K562 (cell line): Measurements from ENCODE around the gene MYB. TPM values are rescaled to one million over a fixed set of nuclear protein-coding genes. Genes with fewer than 3 reads are reported as not detected.

Experiments
- ARID1B ChIP-seq: fragments of 450-650 bp; IDR thresholded peaks from 2 replicates; pipeline ENCODE4 v1.6.1; 2016; ENCODE audit warnings: antibody characterized with exemption, mild to moderate bottlenecking, inconsistent platforms
- CEBPG ChIP-seq, 3 experiments: fragments of 200-800 bp in 1 of 3; sonication (Bioruptor generic) in 1 of 3; sonication (generic) in 1 of 3; formaldehyde crosslinking in 1 of 3; IDR thresholded peaks in 2 of 3; conservative IDR thresholded peaks in 1 of 3; 2 replicates each; pipeline versions ENCODE4 v1.6.1 to v1.8.0; 2016 to 2022; ENCODE audit warnings: missing compliant biosample characterization in 2 of 3, missing genetic modification characterization in 2 of 3, mild to moderate bottlenecking in 1 of 3, missing genetic modification reagents in 1 of 3
- FIP1L1 ChIP-seq: fragments of 200-400 bp; formaldehyde crosslinking; IDR thresholded peaks from 2 replicates; pipeline ENCODE4 v1.6.1; 2018; ENCODE audit warnings: mild to moderate bottlenecking, low read depth, low read length; ENCODE audit not compliant: poor library complexity, severe bottlenecking
- FUS ChIP-seq: fragments of 200-400 bp; formaldehyde crosslinking; optimal IDR thresholded peaks from 2 replicates; pipeline ENCODE3; 2017; ENCODE audit warnings: low read depth, low read length
- IFI16 ChIP-seq: fragments of 250-450 bp; sonication (Bioruptor Pico); IDR thresholded peaks from 2 replicates; pipeline ENCODE4 v2.1.2; 2022; ENCODE audit warnings: mild to moderate bottlenecking, inconsistent platforms
- KLF10 ChIP-seq: fragments of 250-450 bp; sonication (Bioruptor Pico); IDR thresholded peaks from 2 replicates; pipeline ENCODE4 v1.6.1; 2021; ENCODE audit warnings: matching md5 sums
- LEF1 ChIP-seq: fragments of 450-650 bp; IDR thresholded peaks from 2 replicates; pipeline ENCODE4 v1.6.1; 2016; ENCODE audit warnings: mild to moderate bottlenecking
- MEIS2 ChIP-seq: fragments of 450-650 bp; IDR thresholded peaks from 2 replicates; pipeline ENCODE4 v1.6.1; 2014; ENCODE audit warnings: mild to moderate bottlenecking; ENCODE audit not compliant: partially characterized antibody
- MTA1 ChIP-seq: fragments of 450-650 bp; IDR thresholded peaks from 2 replicates; pipeline ENCODE4 v1.6.1; 2017; ENCODE audit warnings: borderline replicate concordance
- MXD1 ChIP-seq: fragments of 250-450 bp; sonication (Bioruptor Pico); IDR thresholded peaks from 2 replicates; pipeline ENCODE4 v1.8.0; 2021; ENCODE audit warnings: borderline replicate concordance, mild to moderate bottlenecking, moderate library complexity; ENCODE audit not compliant: poor library complexity, severe bottlenecking
- NFRKB ChIP-seq: fragments of 450-650 bp; IDR thresholded peaks from 2 replicates; pipeline ENCODE4 v1.6.1; 2016; ENCODE audit warnings: low read depth
- PYGO2 ChIP-seq: fragments of 450-650 bp; IDR thresholded peaks from 2 replicates; pipeline ENCODE4 v1.6.1; 2016; ENCODE audit warnings: mild to moderate bottlenecking, missing genetic modification characterization, moderate library complexity, missing compliant biosample characterization
- RBBP5 ChIP-seq: fragments of 200-600 bp; sonication (generic); IDR thresholded peaks from 2 replicates; pipeline ENCODE4 v1.6.1; 2012; ENCODE audit warnings: borderline replicate concordance, mild to moderate bottlenecking, low read length, control low read depth, inconsistent platforms; ENCODE audit not compliant: insufficient read depth, poor library complexity, severe bottlenecking
- RCOR1 ChIP-seq, 2 experiments: IDR thresholded peaks; 2 replicates each; pipeline ENCODE4 v1.6.1; 2012; ENCODE audit warnings: low read depth in 2 of 2, low read length in 2 of 2, borderline replicate concordance in 1 of 2, improper control_type of control experiment in 1 of 2
- RFX1 ChIP-seq: fragments of 450-650 bp; IDR thresholded peaks from 2 replicates; pipeline ENCODE4 v1.6.1; 2016; ENCODE audit warnings: mild to moderate bottlenecking, moderate library complexity
- ZBED1 ChIP-seq: IDR thresholded peaks from 2 replicates; pipeline ENCODE4 v1.6.1; 2014
- ZBTB2 ChIP-seq: fragments of 450-650 bp; IDR thresholded peaks from 2 replicates; pipeline ENCODE4 v1.6.1; 2016; ENCODE audit warnings: antibody characterized with exemption
- ZBTB34 ChIP-seq: fragments of 250-450 bp; sonication (Bioruptor Pico); IDR thresholded peaks from 2 replicates; pipeline ENCODE4 v1.8.0; 2021; ENCODE audit warnings: mild to moderate bottlenecking, moderate library complexity
- ZFP1 ChIP-seq: fragments of 450-650 bp; formaldehyde crosslinking; IDR thresholded peaks from 2 replicates; pipeline ENCODE4 v1.4.0; 2020; ENCODE audit warnings: mild to moderate bottlenecking, mixed read lengths
- ZHX1 ChIP-seq: fragments of 150-350 bp; conservative IDR thresholded peaks from 2 replicates; pipeline ENCODE4 v1.6.1; 2014; ENCODE audit warnings: low read length
- ZNF212 ChIP-seq: fragments of 450-650 bp; formaldehyde crosslinking; IDR thresholded peaks from 2 replicates; pipeline ENCODE4 v1.4.0; 2020; ENCODE audit warnings: mild to moderate bottlenecking
- ZNF217 ChIP-seq: sonication (generic); formaldehyde crosslinking; IDR thresholded peaks from 2 replicates; pipeline ENCODE4 v1.8.0; 2022; ENCODE audit warnings: mild to moderate bottlenecking, missing genetic modification reagents
- polyA plus RNA-seq, 8 experiments: library from polyadenylated mRNA; depleted of rRNA in 4 of 8; stranded (reverse) in 5 of 8; unstranded in 3 of 8; fragments of >200 nt; fragmentation: Nextera tagmentation in 2 of 8; fragmentation: Illumina TruSeq in 1 of 8; extraction: Ambion mirVana in 2 of 8; extraction: Trizol in 1 of 8; gene quantifications; 2 replicates each; pipeline versions ENCODE4 v1.2.1 to v1.2.3, GENCODE V29; 2011 to 2014; ENCODE audit warnings: inconsistent platforms in 1 of 8, missing spikeins in 1 of 8
- total RNA-seq, 7 experiments: library from RNA; depleted of rRNA in 6 of 7; stranded (reverse); fragments of >200 nt in 6 of 7; fragmentation: Illumina TruSeq in 2 of 7; extraction: Trizol in 2 of 7; gene quantifications; 2 replicates each; pipeline versions ENCODE4 v1.2.1 to v1.2.3, GENCODE V29; 2011 to 2021; ENCODE audit warnings: low replicate concordance in 1 of 7

MYB gene
- total and polyA plus RNA-seq, 9 of the 15 experiments (the other 6 are each of a cell fraction or from before 2014, with no cell fraction given), result 35.8 to 218 (median 140) TPM

DNA sequence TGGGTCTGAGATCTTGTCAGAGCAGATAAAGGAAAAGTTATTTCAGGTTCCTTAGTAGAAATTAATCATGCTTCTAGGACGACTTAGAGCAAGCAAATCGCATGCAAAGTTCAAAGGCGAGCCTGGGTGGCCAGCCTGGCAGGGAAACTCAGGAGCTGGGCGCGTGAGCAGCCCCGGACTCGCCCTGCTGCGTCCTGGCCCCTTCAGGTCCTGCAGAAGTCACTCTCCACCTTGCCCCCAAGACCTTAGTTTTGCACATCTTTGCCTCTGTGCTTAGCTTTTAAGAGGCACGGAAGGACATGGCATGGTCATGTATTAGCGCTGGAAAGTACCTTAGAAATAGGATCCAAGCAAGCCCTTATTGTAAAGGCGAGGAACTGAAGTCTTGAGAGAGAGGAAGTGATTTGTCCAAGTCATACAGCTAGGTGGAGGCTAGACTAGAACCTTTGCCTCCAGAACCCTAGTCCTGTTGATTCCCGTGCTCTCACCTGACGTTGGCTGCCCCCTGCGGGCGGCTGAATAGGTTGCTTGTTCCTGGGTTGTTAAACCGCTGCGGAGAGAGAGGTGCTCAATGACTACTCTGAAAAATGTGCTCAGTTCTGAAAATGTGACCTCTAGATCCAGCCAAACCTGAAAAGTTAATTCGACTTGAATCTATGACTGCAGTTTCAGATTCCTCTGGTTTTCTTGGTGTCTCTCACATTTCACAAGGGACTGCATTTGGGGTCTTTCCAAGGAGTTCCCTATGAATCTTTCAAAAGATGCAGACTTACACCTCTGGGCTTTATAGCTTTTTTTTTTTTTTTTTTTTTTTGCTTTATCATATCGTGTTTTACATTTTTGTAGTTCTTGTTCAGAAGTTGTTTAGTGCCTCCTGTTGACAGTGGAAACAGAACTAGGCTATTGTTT lies 2.7 kb downstream of the MYB start (continued):
- TF ChIP-seq PYGO2 (tag), result no peak
- peak; percentile 21 for TF ChIP-seq MEIS2
- TF ChIP-seq ZHX1, result peak; percentile 84; the same call in 1 of the 2 replicates
- TF ChIP-seq MXD1 (CRISPR knock-in tag), result no peak
- no peak for TF ChIP-seq ZNF217
- TF ChIP-seq ARID1B, result 0 out of 2 replicates have a peak, but pooled peaks have one; percentile 32
- TF ChIP-seq FUS, result no peak
- TF ChIP-seq IFI16 (CRISPR knock-in tag), result no peak
- TF ChIP-seq FIP1L1, result no peak
- TF ChIP-seq ZFP1 (CRISPR knock-in tag), result no peak
- 0 out of 2 replicates have a peak, but pooled peaks have one; percentile 17 for TF ChIP-seq ZBTB2
- TF ChIP-seq ZBED1, result no peak
- TF ChIP-seq RFX1, result no peak
- no peak for TF ChIP-seq ZBTB34
- no peak for TF ChIP-seq MTA1
- no peak for TF ChIP-seq CEBPG (CRISPR knock-in tag; IDR thresholded peaks at IDR 0.05)
- no peak for TF ChIP-seq CEBPG (tag; conservative IDR thresholded peaks at IDR 0.05 in 1 of 2, IDR thresholded peaks at IDR 0.05 in 1 of 2)
- TF ChIP-seq RCOR1 (IDR thresholded peaks at IDR 0.05; ENCODE audit: borderline replicate concordance in 1 of 2, low read depth in 2 of 2, low read length in 2 of 2), result peak; percentile 67 to 92; a peak in 3 of 4 replicates
- TF ChIP-seq NFRKB, result 0 out of 2 replicates have a peak, but pooled peaks have one; percentile 48
- no peak for TF ChIP-seq LEF1
- no peak for TF ChIP-seq KLF10
- no peak for TF ChIP-seq RBBP5
- TF ChIP-seq ZNF212, result no peak
